WTC11 (cell line): ENCODE results near the gene MMP28. TPM values are rescaled to one million over a fixed set of nuclear protein-coding genes. Genes with fewer than 3 reads are reported as not detected.

Experiments used
- ATAC-seq: fragments of 200-7000 bp; cut with Tn5 transposase; 2 replicates; pipeline ENCODE4 v1.10.0; 2021; ENCODE audit warnings: mild to moderate bottlenecking, moderate library complexity
- CTCF ChIA-PET: fragments of 300-600 bp; sonication (Branson Sonifier 250); formaldehyde crosslinking; loops from one replicate; lab custom pipeline; 2021; ENCODE audit warnings: antibody characterized with exemption; lab: Charles Lee
- POLR2A ChIA-PET: fragments of 350-600 bp; sonication (Branson Sonifier 250); formaldehyde crosslinking; loops from one replicate; lab custom pipeline; 2021; ENCODE audit warnings: antibody characterized with exemption; lab: Charles Lee
- DNase-seq: peaks from one replicate; pipeline ENCODE4 v3.0.0; 2021; ENCODE audit warnings: low spot score
- H3K27ac Mint-ChIP-seq: 2 replicates; pipeline ENCODE4 v1.8.0; 2021; ENCODE audit warnings: mixed read lengths
- H3K27me3 Mint-ChIP-seq: 2 replicates; pipeline ENCODE4 v1.8.0; 2021; ENCODE audit warnings: low read depth, mild to moderate bottlenecking, moderate library complexity, mixed read lengths
- H3K36me3 Mint-ChIP-seq: 2 replicates; pipeline ENCODE4 v1.8.0; 2021; ENCODE audit warnings: mixed read lengths
- H3K4me1 Mint-ChIP-seq: 2 replicates; pipeline ENCODE4 v1.8.0; 2022; ENCODE audit warnings: mixed read lengths
- H3K4me3 Mint-ChIP-seq: 2 replicates; pipeline ENCODE4 v1.8.0; 2021; ENCODE audit warnings: mild to moderate bottlenecking, moderate library complexity, mixed read lengths
- H3K9me3 Mint-ChIP-seq: 2 replicates; pipeline ENCODE4 v1.8.0; 2021; ENCODE audit warnings: mixed read lengths
- CREB1 ChIP-seq: sonication (generic); formaldehyde crosslinking; IDR thresholded peaks from 2 replicates; pipeline ENCODE4 v1.8.0; 2023; ENCODE audit warnings: mild to moderate bottlenecking, missing genetic modification reagents
- E2F1 ChIP-seq: sonication (generic); formaldehyde crosslinking; IDR thresholded peaks from 2 replicates; pipeline ENCODE4 v1.8.0; 2022; ENCODE audit warnings: mild to moderate bottlenecking, missing genetic modification reagents
- GABPB1 ChIP-seq: sonication (generic); formaldehyde crosslinking; IDR thresholded peaks from 2 replicates; pipeline ENCODE4 v1.8.1; 2023; ENCODE audit warnings: mild to moderate bottlenecking, missing genetic modification reagents
- JAZF1 ChIP-seq: fragments of 250-450 bp; sonication (Bioruptor Pico); IDR thresholded peaks from 2 replicates; pipeline ENCODE4 v1.9.0; 2021; ENCODE audit warnings: moderate library complexity, mild to moderate bottlenecking, inconsistent platforms
- NFATC4 ChIP-seq: fragments of 250-450 bp; sonication (Bioruptor Pico); IDR thresholded peaks from 2 replicates; pipeline ENCODE4 v1.9.0; 2021; ENCODE audit warnings: mild to moderate bottlenecking
- NR3C1 ChIP-seq: sonication (generic); formaldehyde crosslinking; conservative IDR thresholded peaks from 2 replicates; pipeline ENCODE4 v1.8.1; 2023; ENCODE audit warnings: low read depth, mild to moderate bottlenecking, missing genetic modification reagents
- SMAD4 ChIP-seq: sonication (generic); formaldehyde crosslinking; IDR thresholded peaks from 2 replicates; pipeline ENCODE4 v1.8.0; 2022; ENCODE audit warnings: mild to moderate bottlenecking, missing genetic modification reagents
- ZBTB21 ChIP-seq: sonication (generic); formaldehyde crosslinking; IDR thresholded peaks from 2 replicates; pipeline ENCODE4 v1.8.1; 2023; ENCODE audit warnings: mild to moderate bottlenecking, missing genetic modification reagents, borderline replicate concordance
- ZNF138 ChIP-seq: sonication (generic); formaldehyde crosslinking; conservative IDR thresholded peaks from 2 replicates; pipeline ENCODE4 v1.8.1; 2022; ENCODE audit warnings: mild to moderate bottlenecking, moderate library complexity, missing genetic modification reagents
- ZNF219 ChIP-seq: sonication (generic); formaldehyde crosslinking; IDR thresholded peaks from 2 replicates; pipeline ENCODE4 v1.8.0; 2023; ENCODE audit warnings: missing genetic modification reagents, mild to moderate bottlenecking, borderline replicate concordance
- total RNA-seq: library from RNA; stranded (reverse); gene quantifications from 3 replicates; pipeline ENCODE4 v1.2.3, GENCODE V29; 2021
- TF ChIP-seq, protein P1 (sequence below): sonication (generic); formaldehyde crosslinking; IDR thresholded peaks from 2 replicates; pipeline ENCODE4 v1.8.1; 2022; ENCODE audit warnings: low read depth, mild to moderate bottlenecking, moderate library complexity, missing genetic modification reagents, borderline replicate concordance

The MMP28 gene
- total RNA-seq, 1 experiment from 2014 or later, result 0.22 TPM

GRCh38 chr17:35775039-35775438, 20.4 kb downstream of the MMP28 start (continued):
- no peak for TF ChIP-seq GABPB1 (CRISPR knock-in tag)

DNA sequence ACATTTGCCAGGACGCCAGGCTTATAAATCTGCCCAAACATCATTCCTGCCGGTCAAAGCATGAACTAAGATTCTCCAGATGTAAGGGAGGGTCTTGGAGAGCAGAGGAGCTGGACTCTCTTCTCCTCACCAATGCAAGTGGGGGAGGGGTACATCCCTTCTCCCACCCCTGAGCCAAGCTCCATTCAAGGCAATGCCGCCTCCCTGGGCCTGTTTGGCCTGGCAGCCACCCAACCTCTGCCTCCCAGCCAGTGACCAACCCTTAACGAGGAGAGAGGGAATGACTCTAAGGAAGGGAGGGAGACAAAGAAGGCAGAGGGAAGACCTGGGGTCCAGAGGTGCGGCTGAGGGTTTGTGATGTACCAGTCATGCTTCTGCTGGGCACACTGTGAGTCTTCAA, 20.9 kb downstream of the MMP28 start:
- TF ChIP-seq NR3C1 (CRISPR knock-in tag), result no peak
- H3K27me3 Mint-ChIP-seq, result no peaks in the 10 kb centered on the region
- ChIA-PET POLR2A (interaction anchor here (1.1 kb wide), 1 partner anchor 10 kb away, joined by 3 read pairs; no protein-coding TSS in a partner anchor), CTCF (interaction anchor here (1.2 to 4.3 kb wide), 5 partner anchors 10 to 74 kb away, joined by 3 to 60 read pairs (median 7); partner anchors contain the start of gene TAF15)
- DNase-seq, result no peak
- no peak; the same call in 1 of the 2 replicates for ATAC-seq
- no peaks in the 10 kb centered on the region for H3K36me3 Mint-ChIP-seq
- H3K4me1 Mint-ChIP-seq, result peaks cover 33% of the 10 kb centered on the region
- H3K27ac Mint-ChIP-seq, result no peak overlapping the region
- 0 out of 2 replicates have a peak, but pooled peaks cover 3% of the 10 kb centered on the region for H3K9me3 Mint-ChIP-seq
- no peak overlapping the region for H3K4me3 Mint-ChIP-seq

- DNase-seq (no peak), ATAC-seq (peak; percentile 25)
- Mint-ChIP-seq H3K27ac (no peak overlapping the region), H3K36me3 (no peaks in the 10 kb centered on the region), H3K27me3 (no peaks in the 10 kb centered on the region), H3K4me3 (no peak overlapping the region), H3K9me3 (0 out of 2 replicates have a peak, but pooled peaks cover 3% of the 10 kb centered on the region), H3K4me1 (peaks cover 33% of the 10 kb centered on the region)
- TF ChIP-seq CREB1 (no peak), ZBTB21 (CRISPR knock-in tag) (no peak), ZNF138 (CRISPR knock-in tag) (no peak), JAZF1 (CRISPR knock-in tag) (no peak), SMAD4 (CRISPR knock-in tag) (no peak)
- TF ChIP-seq, protein P1, sequence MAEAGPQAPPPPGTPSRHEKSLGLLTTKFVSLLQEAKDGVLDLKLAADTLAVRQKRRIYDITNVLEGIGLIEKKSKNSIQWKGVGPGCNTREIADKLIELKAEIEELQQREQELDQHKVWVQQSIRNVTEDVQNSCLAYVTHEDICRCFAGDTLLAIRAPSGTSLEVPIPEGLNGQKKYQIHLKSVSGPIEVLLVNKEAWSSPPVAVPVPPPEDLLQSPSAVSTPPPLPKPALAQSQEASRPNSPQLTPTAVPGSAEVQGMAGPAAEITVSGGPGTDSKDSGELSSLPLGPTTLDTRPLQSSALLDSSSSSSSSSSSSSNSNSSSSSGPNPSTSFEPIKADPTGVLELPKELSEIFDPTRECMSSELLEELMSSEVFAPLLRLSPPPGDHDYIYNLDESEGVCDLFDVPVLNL (CRISPR knock-in tag), result no peak
- POLR2A ChIA-PET, result interaction anchor here (1.1 kb wide), 1 partner anchor 9 kb away, joined by 3 read pairs; no protein-coding TSS in a partner anchor
- CTCF ChIA-PET, result interaction anchor here (1.2 to 4.3 kb wide), 4 partner anchors 9 to 75 kb away, joined by 3 to 60 read pairs (median 12); partner anchors contain the start of gene TAF15
Measured at GRCh38 chr17:35773679-35774425, 21.6 kb downstream of the MMP28 start.

GRCh38 chr17:35773129-35773528, 22.3 kb downstream of the MMP28 start:
- ChIA-PET CTCF (interaction anchor here (4.0 to 4.3 kb wide), 2 partner anchors 8 to 36 kb away, joined by 17 to 60 read pairs; partner anchors contain the start of gene TAF15), POLR2A (no interaction called here)
- ATAC-seq (no peak), DNase-seq (no peak)
- Mint-ChIP-seq H3K27ac (no peak overlapping the region), H3K4me1 (peaks cover 33% of the 10 kb centered on the region), H3K4me3 (no peak overlapping the region), H3K36me3 (no peaks in the 10 kb centered on the region), H3K27me3 (no peaks in the 10 kb centered on the region), H3K9me3 (0 out of 2 replicates have a peak, but pooled peaks cover 3% of the 10 kb centered on the region)
- TF ChIP-seq ZNF219 (CRISPR knock-in tag) (no peak), NFATC4 (CRISPR knock-in tag) (no peak), E2F1 (CRISPR knock-in tag) (no peak)
- TF ChIP-seq, protein P1 (CRISPR knock-in tag), result no peak
